Measurements from ENCODE around the gene ZKSCAN8.
"Not testable (repeated sequence)": the region's sequence is repeated elsewhere in the genome, so short reads cannot be mapped to it uniquely, and the experiment has no call there.

ZKSCAN8 gene
- 58.6 to 72.0 (median 62.8) reads per million in 4 experiments for total RNA-seq

DNA sequence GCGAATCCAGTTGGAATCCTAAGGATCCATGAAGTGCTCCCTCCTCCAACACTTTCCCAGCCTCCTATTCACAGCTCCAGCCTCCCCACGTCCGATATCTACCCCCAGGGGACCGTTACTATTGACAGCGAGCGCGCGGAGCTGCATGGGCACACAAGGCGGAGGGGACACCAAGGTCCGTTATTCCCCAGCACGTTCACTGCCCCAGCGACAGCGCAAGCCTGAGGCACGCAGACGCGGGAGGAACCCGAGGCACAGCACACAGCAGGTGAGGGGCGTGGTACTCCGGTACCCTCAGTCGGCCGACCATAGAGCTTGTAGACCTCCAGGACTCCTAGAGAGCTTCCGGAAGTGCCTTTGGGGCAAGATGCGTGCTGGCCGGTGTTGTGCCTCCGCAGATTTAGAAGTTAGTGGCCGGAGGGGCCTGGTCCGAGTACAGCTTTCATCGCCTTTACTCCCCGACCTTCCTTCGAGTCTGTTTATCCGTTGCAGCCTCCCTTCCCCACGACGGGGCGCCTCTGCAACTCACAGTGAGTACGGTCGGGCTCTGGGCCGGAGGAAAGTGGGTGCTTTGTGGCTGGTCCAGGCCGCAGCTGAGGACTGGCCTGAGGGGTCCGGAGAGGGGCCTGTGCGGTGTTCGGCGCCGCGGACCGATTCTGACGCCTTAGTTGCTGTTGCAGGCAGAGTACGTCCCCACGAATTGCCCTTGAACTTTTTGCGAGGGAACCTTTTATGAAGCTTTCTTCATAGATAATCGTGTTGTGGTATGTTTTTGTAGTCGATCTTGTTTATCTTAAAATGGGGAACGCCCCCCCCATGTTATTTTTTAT lies at the start of gene ZKSCAN8:
Gene ZKSCAN8, plus strand, starts transcription at position 384 of the 830 bp plus-strand sequence. CDS start 6,525 bp downstream, outside the sequence.
- peak; percentile 58 for DNase-seq

- not testable (repeated sequence) for DNase-seq
Measured at GRCh38 chr6:28102222-28102621, 39.5 kb upstream of the ZKSCAN8 start.

DNA sequence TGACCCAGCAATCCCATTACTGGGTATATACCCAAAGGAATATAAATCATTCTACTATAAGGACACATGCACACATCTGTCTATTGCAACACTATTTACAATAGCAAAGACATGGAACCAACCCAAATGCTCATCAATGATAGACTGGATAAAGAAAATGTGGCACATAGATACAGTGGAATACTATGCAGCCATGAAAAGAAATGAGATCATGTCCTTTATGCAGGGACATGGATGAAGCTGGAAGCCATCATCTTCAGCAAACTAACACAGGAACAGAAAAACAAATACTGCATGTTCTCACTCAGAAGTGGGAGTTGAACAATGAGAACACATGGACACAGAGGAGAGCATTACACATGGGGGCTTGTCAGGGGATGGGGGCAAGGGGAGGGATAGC lies 39.0 kb upstream of the ZKSCAN8 start:
- not testable (repeated sequence) for DNase-seq

- peak; percentile 67 for DNase-seq
Measured at GRCh38 chr6:28104392-28105244, 37.1 kb upstream of the ZKSCAN8 start.

DNA sequence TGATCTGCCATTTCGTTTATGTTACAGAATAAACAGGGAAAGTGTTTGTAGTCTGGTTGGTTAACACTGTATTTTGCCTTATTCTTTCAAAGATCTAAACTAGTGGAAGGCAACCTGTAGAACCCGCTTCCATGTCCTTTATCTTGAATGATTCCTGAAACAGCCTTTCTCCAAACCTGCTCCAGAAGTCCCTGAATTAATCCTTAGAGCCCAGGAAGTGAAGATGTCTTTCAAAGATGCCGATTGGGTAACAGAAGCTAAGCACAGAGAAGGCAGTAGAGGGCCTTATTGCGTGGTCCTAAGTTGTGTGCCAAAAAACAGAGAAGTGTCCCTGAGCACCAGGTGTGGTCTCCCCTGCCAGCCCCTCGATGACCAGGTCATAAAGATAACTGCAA lies 36.4 kb upstream of the ZKSCAN8 start:
- DNase-seq, result no peak

GRCh38 chr6:28107506-28107905 lies 34.2 kb upstream of the ZKSCAN8 start:
- no peak for DNase-seq

DNA sequence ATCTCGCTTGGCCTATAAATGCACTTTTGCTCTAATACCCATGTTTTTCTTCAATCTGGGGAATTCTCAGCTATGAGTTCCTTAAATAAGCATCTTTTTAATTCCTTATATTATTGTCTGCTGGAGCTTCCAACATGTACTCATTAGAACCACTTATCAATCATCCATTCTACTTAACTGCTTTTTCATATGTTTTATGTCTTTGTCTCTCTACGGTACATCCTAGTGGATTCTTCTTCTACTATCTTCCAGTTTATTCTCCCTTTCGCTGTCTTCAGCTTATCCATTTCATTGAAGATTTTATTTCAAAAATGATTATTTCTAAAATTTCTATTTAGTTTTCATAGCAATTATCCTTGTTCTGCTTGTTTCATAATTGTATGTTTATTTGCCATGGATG lies 29.7 kb upstream of the ZKSCAN8 start:
- no peak for DNase-seq

- DNase-seq, result no peak
Measured at GRCh38 chr6:28115799-28116198, 25.9 kb upstream of the ZKSCAN8 start.

GRCh38 chr6:28117386-28118050 lies 24.2 kb upstream of the ZKSCAN8 start:
- no peak for DNase-seq

- no peak for DNase-seq
Measured at GRCh38 chr6:28118217-28118616, 23.5 kb upstream of the ZKSCAN8 start.

DNA sequence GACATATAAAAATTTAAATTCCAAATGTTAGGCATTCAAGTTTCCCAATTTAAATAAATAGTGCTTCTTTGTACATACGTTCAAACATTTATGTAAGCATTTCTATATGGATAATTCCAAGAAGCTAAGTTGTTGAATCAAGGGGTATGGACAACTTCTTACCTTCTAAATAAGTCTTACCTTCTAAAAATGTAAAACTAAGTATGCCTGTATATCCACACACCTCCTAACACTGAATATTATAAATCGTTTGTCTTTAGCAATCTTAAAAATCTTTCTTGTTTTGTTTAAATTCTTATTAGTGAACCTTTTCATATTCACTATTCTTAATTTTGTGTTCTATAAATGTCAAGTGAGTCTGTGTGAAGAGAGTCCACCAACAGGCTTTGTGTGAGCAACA lies 19.8 kb upstream of the ZKSCAN8 start:
- DNase-seq, result no peak

GRCh38 chr6:28122283-28122682 lies 19.4 kb upstream of the ZKSCAN8 start:
- not testable (repeated sequence) for DNase-seq

GRCh38 chr6:28124350-28124970 lies 17.2 kb upstream of the ZKSCAN8 start, which contains the start of gene ZSCAN16:
TSS of gene ZSCAN16 (plus strand) at chr6:28124609. CDS start at chr6:28125444, 835 bp downstream.
- peak; percentile 53 for DNase-seq

DNA sequence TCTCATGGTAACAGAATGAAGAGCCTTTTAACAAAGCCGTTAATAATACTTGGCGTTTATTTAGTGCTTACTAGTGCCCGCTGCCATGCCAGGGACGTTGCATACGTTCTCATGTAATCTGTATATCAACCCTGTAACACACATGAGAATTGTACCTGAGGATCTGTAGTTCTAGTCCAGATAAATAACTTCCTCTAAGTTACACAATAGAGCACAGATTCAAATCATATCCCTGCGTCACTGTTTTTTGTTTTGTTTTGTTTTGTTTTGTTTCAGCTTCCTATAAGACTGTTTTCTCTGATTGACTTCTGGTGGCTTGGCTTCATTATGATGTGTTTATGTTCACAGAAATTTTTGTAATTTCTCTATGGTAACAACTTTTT lies 16.7 kb upstream of the ZKSCAN8 start:
- DNase-seq, result no peak

DNA sequence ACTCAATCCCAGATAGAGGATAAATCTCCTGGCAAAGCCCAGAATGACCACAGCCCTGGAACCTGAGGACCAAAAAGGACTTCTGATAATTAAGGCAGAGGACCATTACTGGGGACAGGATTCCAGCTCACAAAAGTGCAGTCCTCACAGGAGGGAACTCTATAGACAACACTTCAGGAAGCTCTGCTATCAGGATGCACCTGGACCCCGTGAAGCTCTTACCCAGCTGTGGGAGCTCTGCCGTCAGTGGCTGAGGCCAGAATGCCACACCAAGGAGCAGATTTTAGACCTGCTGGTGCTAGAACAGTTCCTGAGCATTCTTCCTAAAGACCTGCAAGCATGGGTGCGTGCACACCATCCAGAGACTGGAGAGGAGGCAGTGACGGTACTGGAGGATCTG lies 16.3 kb upstream of the ZKSCAN8 start:
- DNase-seq, result no peak

GRCh38 chr6:28134015-28134414 lies 7.7 kb upstream of the ZKSCAN8 start:
- DNase-seq, result no peak

DNA sequence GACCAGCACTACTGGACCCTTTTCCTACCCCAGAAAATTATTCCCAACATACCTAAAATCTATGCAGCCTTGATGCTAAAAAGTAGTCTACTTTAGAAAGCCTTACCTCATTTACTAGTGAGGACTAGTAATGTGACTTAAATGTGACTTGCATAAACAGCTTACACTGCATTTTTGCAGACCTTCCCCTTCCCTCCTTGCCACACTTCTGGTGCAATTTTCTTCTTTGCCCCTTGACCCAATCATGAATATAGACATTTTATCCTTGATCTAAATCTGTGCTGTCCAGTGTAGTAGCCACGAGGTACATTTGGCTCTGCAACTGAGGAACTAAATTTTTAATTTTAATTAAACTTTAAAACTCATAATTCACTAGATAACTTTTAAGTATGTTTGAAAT lies 7.0 kb upstream of the ZKSCAN8 start:
- no peak for DNase-seq

GRCh38 chr6:28135393-28135792 lies 6.3 kb upstream of the ZKSCAN8 start:
- no peak for DNase-seq

DNA sequence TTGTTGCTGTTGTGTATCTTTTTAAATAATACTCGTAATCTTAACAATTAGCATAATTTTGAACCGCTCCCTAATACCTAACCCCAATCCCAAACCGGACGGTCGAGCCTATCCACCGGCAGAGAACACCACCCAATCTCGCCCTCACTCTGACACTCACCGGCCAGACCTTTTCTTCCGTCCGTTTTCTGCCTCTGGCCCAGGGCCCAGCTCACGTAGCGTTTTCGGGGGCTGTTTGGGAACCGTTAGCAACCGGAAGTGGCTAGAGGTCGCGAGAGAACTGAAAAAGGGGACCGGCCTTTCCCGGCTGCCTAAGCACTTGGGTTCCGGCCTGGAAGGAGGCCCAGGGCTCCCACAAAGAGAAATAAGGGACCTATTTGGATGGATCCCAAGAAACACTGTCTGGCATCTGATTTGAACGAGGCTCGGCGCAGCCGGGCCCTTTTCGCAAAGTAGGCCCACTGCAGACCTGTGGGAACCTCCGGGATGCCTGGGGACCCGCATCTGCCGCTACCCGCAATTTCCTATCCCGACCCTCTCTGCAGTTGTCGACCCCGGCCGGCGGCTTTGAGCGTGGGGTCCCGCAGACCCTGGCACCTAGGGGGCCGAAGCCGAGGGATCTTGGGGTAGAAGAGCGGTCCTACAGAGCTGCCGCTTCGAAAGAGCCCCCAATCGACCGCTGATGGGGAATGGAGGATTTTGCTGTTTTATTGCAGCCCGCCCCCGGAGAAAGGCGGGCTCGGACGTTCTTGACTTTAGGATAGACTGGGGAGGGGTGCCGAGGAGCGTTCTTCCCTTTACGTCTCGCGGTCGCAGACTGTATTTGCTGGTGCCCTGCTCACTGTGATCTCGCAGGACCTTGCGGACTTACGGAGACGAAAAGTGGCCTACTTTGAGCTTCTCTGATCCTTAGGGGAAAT lies 4.8 kb upstream of the ZKSCAN8 start:
- DNase-seq, result peak; percentile 53

GRCh38 chr6:28137505-28137981 lies 4.1 kb upstream of the ZKSCAN8 start:
- no peak for DNase-seq

DNA sequence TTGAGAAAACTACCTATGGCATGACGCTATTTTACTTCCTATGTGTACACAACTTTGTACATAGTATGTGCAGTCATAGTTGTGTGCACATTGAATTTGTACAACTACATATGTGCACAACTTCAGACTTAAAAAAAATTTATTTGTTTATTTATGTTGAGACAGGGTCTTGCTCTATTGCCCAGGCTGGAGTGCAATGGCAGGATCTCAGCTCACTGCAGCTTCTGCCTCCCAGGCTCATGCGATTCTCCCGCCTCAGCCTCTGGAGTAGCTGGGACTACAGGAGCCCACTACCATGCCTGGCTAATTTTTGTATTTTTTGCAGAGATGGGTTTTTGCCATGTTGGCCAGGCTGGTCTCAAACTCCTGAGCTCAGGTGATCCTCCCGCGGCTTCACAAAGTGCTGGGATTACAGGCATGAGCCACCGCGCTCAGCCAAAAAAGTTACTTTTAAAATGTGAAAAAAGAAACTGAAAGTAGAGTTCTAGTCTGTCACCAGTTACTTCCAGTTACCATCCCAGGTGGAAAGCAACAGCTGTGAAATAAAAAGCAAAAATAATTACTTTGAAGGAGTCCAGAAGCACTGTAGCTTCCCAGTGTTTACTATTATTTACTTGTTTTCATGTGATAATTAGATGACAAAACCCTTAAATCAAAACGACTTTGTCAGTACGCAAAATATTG lies 1.7 kb upstream of the ZKSCAN8 start:
- DNase-seq, result no peak
